D721Med (cell line): ENCODE data around the gene SNAP91.

Experiments used
- DNase-seq: peaks from one replicate; pipeline ENCODE4 v3.0.0; 2011; ENCODE audit warnings: low spot score; ENCODE audit not compliant: insufficient read length
- FAIRE-seq: peaks from 2 replicates; lab custom pipeline; 2011; peaks lifted over from hg19 to GRCh38; lab: Jason Lieb, UNC
- CTCF ChIP-seq: IDR thresholded peaks from 2 replicates; pipeline ENCODE4 v1.5.1; 2012; ENCODE audit warnings: mild to moderate bottlenecking, control low read depth; ENCODE audit not compliant: insufficient read depth; ENCODE audit errors: missing control alignments

SNAP91 gene

GRCh38 chr6:83603551-83603950, 105.3 kb downstream of the SNAP91 start:
- FAIRE-seq (peak; percentile 55), DNase-seq (no peak)
- no peak for TF ChIP-seq CTCF

GRCh38 chr6:83601119-83601518, 107.8 kb downstream of the SNAP91 start:
- no peak for TF ChIP-seq CTCF
- no peak for DNase-seq
- FAIRE-seq = no peak

GRCh38 chr6:83600459-83600858, 108.4 kb downstream of the SNAP91 start:
- DNase-seq = no peak
- no peak for TF ChIP-seq CTCF
- no peak for FAIRE-seq

GRCh38 chr6:83597511-83597910, 111.4 kb downstream of the SNAP91 start:
- DNase-seq (no peak), FAIRE-seq (no peak)
- no peak for TF ChIP-seq CTCF

- no peak for DNase-seq
- no peak for FAIRE-seq
- TF ChIP-seq CTCF = no peak
These were observed 111.8 kb downstream of the SNAP91 start for GRCh38 chr6:83597051-83597450.

- TF ChIP-seq CTCF = no peak
- FAIRE-seq (no peak), DNase-seq (no peak)
These were observed 114.0 kb downstream of the SNAP91 start for GRCh38 chr6:83594941-83595340.

GRCh38 chr6:83593395-83593785, 115.5 kb downstream of the SNAP91 start:
- DNase-seq (no peak), FAIRE-seq (no peak)
- TF ChIP-seq CTCF = no peak
